Measurements from ENCODE around the gene KIF1A.

DNA sequence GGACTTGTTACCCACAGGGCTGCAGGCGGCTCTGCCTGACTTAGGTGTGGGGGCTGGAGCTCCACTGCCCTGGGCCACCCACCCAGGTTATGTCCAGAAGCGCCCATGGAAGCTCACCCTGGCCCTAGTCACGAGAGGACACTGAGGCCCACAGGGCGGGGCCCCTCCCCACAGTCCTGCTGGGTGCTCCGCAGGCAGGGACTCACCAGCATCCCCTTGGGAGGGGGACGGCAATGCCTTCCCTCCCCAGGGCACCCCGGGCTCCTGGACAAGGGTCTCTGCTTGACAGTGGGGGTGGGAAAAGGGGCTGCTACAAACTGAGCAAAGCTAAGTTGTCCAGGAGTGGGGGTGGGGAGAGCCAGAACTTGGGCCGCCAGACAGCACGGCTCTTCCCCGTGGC is 67.8 kb downstream of the KIF1A start:
- TF ChIP-seq NFIC (IDR thresholded peaks at IDR 0.05) (no peak), TAF1 (IDR thresholded peaks at IDR 0.05; ENCODE audit: low read depth) (no peak), FOXM1 (IDR thresholded peaks at IDR 0.05; ENCODE audit: borderline replicate concordance, low read depth) (no peak), EP300 (IDR thresholded peaks at IDR 0.05; ENCODE audit: borderline replicate concordance) (no peak), TEAD4 (IDR thresholded peaks at IDR 0.05) (no peak), CEBPB (IDR thresholded peaks at IDR 0.05) (no peak), TCF12 (IDR thresholded peaks at IDR 0.05; ENCODE audit: low read depth) (no peak), CREB1 (IDR thresholded peaks at IDR 0.05; ENCODE audit: low read depth) (no peak), EGR1 (IDR thresholded peaks at IDR 0.05) (no peak), YY1 (IDR thresholded peaks at IDR 0.05; ENCODE audit: low read depth) (no peak), RAD21 (IDR thresholded peaks at IDR 0.05; ENCODE audit: low read depth) (no peak)
- TF ChIP-seq, protein P1, sequence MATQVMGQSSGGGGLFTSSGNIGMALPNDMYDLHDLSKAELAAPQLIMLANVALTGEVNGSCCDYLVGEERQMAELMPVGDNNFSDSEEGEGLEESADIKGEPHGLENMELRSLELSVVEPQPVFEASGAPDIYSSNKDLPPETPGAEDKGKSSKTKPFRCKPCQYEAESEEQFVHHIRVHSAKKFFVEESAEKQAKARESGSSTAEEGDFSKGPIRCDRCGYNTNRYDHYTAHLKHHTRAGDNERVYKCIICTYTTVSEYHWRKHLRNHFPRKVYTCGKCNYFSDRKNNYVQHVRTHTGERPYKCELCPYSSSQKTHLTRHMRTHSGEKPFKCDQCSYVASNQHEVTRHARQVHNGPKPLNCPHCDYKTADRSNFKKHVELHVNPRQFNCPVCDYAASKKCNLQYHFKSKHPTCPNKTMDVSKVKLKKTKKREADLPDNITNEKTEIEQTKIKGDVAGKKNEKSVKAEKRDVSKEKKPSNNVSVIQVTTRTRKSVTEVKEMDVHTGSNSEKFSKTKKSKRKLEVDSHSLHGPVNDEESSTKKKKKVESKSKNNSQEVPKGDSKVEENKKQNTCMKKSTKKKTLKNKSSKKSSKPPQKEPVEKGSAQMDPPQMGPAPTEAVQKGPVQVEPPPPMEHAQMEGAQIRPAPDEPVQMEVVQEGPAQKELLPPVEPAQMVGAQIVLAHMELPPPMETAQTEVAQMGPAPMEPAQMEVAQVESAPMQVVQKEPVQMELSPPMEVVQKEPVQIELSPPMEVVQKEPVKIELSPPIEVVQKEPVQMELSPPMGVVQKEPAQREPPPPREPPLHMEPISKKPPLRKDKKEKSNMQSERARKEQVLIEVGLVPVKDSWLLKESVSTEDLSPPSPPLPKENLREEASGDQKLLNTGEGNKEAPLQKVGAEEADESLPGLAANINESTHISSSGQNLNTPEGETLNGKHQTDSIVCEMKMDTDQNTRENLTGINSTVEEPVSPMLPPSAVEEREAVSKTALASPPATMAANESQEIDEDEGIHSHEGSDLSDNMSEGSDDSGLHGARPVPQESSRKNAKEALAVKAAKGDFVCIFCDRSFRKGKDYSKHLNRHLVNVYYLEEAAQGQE (IDR thresholded peaks at IDR 0.05; ENCODE audit: low read depth), result no peak
- TF ChIP-seq, protein P2, sequence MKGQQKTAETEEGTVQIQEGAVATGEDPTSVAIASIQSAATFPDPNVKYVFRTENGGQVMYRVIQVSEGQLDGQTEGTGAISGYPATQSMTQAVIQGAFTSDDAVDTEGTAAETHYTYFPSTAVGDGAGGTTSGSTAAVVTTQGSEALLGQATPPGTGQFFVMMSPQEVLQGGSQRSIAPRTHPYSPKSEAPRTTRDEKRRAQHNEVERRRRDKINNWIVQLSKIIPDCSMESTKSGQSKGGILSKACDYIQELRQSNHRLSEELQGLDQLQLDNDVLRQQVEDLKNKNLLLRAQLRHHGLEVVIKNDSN (IDR thresholded peaks at IDR 0.05), result no peak

Data from Ishikawa (cell line).